Keratinocyte (primary cell): ENCODE results near the gene KHNYN. TPM values are rescaled to one million over a fixed set of nuclear protein-coding genes. Genes with fewer than 3 reads are reported as not detected.

Experiments
- DNase-seq: peaks from one replicate; pipeline ENCODE4 v3.0.0-alpha.2; 2011; ENCODE audit warnings: low read depth, missing footprints, low spot score
- FAIRE-seq: peaks from 2 replicates; lab custom pipeline; 2011; peaks lifted over from hg19 to GRCh38; lab: Jason Lieb, UNC
- H2AFZ ChIP-seq: 2 replicates; pipeline ENCODE4 v1.6.0; 2012; ENCODE audit warnings: low read length, control low read depth, inconsistent platforms; ENCODE audit not compliant: control insufficient read depth
- H3K27ac ChIP-seq: 2 replicates; pipeline ENCODE4 v1.5.1; 2011; ENCODE audit warnings: low read length; ENCODE audit not compliant: control insufficient read depth, insufficient read depth
- H3K27me3 ChIP-seq: 3 replicates; pipeline ENCODE4 v1.6.0; 2011; ENCODE audit warnings: low read length; ENCODE audit not compliant: control insufficient read depth, insufficient read depth; ENCODE audit errors: extremely low read depth
- H3K36me3 ChIP-seq, 2 experiments: 2 replicates in 1 of 2; 3 replicates in 1 of 2; pipeline ENCODE4 v1.5.1; 2011; ENCODE audit warnings: low read length in 2 of 2, mild to moderate bottlenecking in 1 of 2; ENCODE audit not compliant: control insufficient read depth in 2 of 2, insufficient read depth in 2 of 2; ENCODE audit errors: extremely low read depth in 1 of 2
- H3K4me1 ChIP-seq: 3 replicates; pipeline ENCODE4 v1.5.1; 2011; ENCODE audit warnings: low read length; ENCODE audit not compliant: control insufficient read depth, insufficient read depth; ENCODE audit errors: extremely low read depth
- H3K4me2 ChIP-seq: 3 replicates; pipeline ENCODE4 v1.6.0; 2011; ENCODE audit warnings: low read depth, low read length; ENCODE audit not compliant: control insufficient read depth, insufficient read depth; ENCODE audit errors: extremely low read depth
- H3K4me3 ChIP-seq, 3 experiments: fragments of 200-600 bp in 1 of 3; sonication (generic) in 1 of 3; 2 replicates in 2 of 3; 3 replicates in 1 of 3; pipeline ENCODE4 v1.5.1; 2011 to 2016; ENCODE audit warnings: low read length in 3 of 3, mild to moderate bottlenecking in 3 of 3, control low read depth in 2 of 3, inconsistent platforms in 1 of 3, low read depth in 1 of 3, mixed read lengths in 1 of 3, mixed run types in 1 of 3, moderate library complexity in 1 of 3; ENCODE audit not compliant: control insufficient read depth in 2 of 3, insufficient read depth in 2 of 3; ENCODE audit errors: extremely low read depth in 1 of 3
- H3K79me2 ChIP-seq: 2 replicates; pipeline ENCODE4 v1.6.0; 2012; ENCODE audit warnings: low read length; ENCODE audit not compliant: control insufficient read depth, insufficient read depth
- H3K9ac ChIP-seq: 3 replicates; pipeline ENCODE4 v1.6.0; 2011; ENCODE audit warnings: low read length; ENCODE audit not compliant: control insufficient read depth, insufficient read depth; ENCODE audit errors: extremely low read depth
- H3K9me1 ChIP-seq: 3 replicates; pipeline ENCODE4 v1.6.0; 2011; ENCODE audit warnings: low read length; ENCODE audit not compliant: control insufficient read depth, insufficient read depth; ENCODE audit errors: extremely low read depth
- H3K9me3 ChIP-seq: 2 replicates; pipeline ENCODE4 v1.5.1; 2012; ENCODE audit warnings: low read depth, low read length; ENCODE audit not compliant: control insufficient read depth
- H4K20me1 ChIP-seq: 3 replicates; pipeline ENCODE4 v1.6.0; 2011; ENCODE audit warnings: low read length; ENCODE audit not compliant: control insufficient read depth, insufficient read depth; ENCODE audit errors: extremely low read depth
- EZH2 ChIP-seq: IDR thresholded peaks from one replicate; pipeline ENCODE4 v1.6.1; 2012; ENCODE audit warnings: inconsistent platforms, mild to moderate bottlenecking, low read length, moderate library complexity
- dilution Hi-C: fragments of 300-500 bp; cut with MboI; formaldehyde crosslinking; loops from one replicate; pipeline ENCODE4 v1.7.0; 2020; ENCODE audit warnings: low sequenced_read_pairs; ENCODE audit not compliant: extremely low pct_ligation_motif_present
- polyA plus RNA-seq, 5 experiments: library from polyadenylated mRNA; depleted of rRNA in 3 of 5; stranded (reverse) in 3 of 5; stranded (forward) in 1 of 5; unstranded in 1 of 5; fragments of >200 nt; gene quantifications; 1 replicate in 1 of 5; 2 replicates in 3 of 5; 3 replicates in 1 of 5; pipeline versions ENCODE4 v1.2.1 to v1.2.3, GENCODE V29; 2011 to 2012; ENCODE audit warnings: missing spikeins in 2 of 5, low read depth in 1 of 5, low replicate concordance in 1 of 5
- TF ChIP-seq, protein P1 (sequence below), 3 experiments: IDR thresholded peaks in 1 of 3; conservative IDR thresholded peaks in 1 of 3; optimal IDR thresholded peaks in 1 of 3; 2 replicates in 2 of 3; 3 replicates in 1 of 3; pipeline versions ENCODE3 to v1.5.1; 2011; ENCODE audit warnings: low read length in 3 of 3, mild to moderate bottlenecking in 3 of 3, moderate library complexity in 2 of 3, control low read depth in 1 of 3, inconsistent platforms in 1 of 3; ENCODE audit not compliant: insufficient read depth in 2 of 3; ENCODE audit errors: extremely low read depth in 1 of 3

KHNYN gene
- polyA plus RNA-seq, 1 donor (not counting 4 experiments of a cell fraction or from before 2014, with no cell fraction given) = 26.0 TPM

GRCh38 chr14:24397639-24398292 lies 32.0 kb upstream of the KHNYN start:
- Histone ChIP-seq H3K4me3 (no peak overlapping the region), H3K9me3 (no peaks in the 10 kb centered on the region), H3K36me3 (no peaks in the 10 kb centered on the region), H4K20me1 (no peaks in the 10 kb centered on the region), H2AFZ (peak overlapping the region; percentile 49), H3K27me3 (no peaks in the 10 kb centered on the region), H3K79me2 (no peaks in the 10 kb centered on the region), H3K4me1 (peaks cover 39% of the 10 kb centered on the region), H3K9me1 (no peaks in the 10 kb centered on the region), H3K9ac (no peak overlapping the region), H3K27ac (no peak overlapping the region), H3K4me2 (no peak overlapping the region)
- dilution Hi-C loops = no loop called here
- DNase-seq (no peak), FAIRE-seq (peak; percentile 69)
- TF ChIP-seq, protein P1, sequence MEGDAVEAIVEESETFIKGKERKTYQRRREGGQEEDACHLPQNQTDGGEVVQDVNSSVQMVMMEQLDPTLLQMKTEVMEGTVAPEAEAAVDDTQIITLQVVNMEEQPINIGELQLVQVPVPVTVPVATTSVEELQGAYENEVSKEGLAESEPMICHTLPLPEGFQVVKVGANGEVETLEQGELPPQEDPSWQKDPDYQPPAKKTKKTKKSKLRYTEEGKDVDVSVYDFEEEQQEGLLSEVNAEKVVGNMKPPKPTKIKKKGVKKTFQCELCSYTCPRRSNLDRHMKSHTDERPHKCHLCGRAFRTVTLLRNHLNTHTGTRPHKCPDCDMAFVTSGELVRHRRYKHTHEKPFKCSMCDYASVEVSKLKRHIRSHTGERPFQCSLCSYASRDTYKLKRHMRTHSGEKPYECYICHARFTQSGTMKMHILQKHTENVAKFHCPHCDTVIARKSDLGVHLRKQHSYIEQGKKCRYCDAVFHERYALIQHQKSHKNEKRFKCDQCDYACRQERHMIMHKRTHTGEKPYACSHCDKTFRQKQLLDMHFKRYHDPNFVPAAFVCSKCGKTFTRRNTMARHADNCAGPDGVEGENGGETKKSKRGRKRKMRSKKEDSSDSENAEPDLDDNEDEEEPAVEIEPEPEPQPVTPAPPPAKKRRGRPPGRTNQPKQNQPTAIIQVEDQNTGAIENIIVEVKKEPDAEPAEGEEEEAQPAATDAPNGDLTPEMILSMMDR (optimal IDR thresholded peaks at IDR 0.05 in 1 of 3, IDR thresholded peaks at IDR 0.05 in 1 of 3, conservative IDR thresholded peaks at IDR 0.05 in 1 of 3; ENCODE audit: extremely low read depth in 1 of 3, insufficient read depth in 2 of 3, low read length in 3 of 3) = no peak
- TF ChIP-seq EZH2 = no peak

GRCh38 chr14:24398293-24398652 lies 31.5 kb upstream of the KHNYN start:
- Histone ChIP-seq H3K79me2 (no peaks in the 10 kb centered on the region), H3K9me1 (no peaks in the 10 kb centered on the region), H3K9me3 (no peaks in the 10 kb centered on the region), H3K4me2 (no peak overlapping the region), H3K36me3 (no peaks in the 10 kb centered on the region), H3K4me3 (no peak overlapping the region), H3K27ac (no peak overlapping the region), H2AFZ (no peak overlapping the region), H3K4me1 (peaks cover 40% of the 10 kb centered on the region), H3K9ac (no peak overlapping the region), H3K27me3 (no peaks in the 10 kb centered on the region), H4K20me1 (no peaks in the 10 kb centered on the region)
- no peak for FAIRE-seq
- no peak for DNase-seq
- dilution Hi-C loops = no loop called here
- TF ChIP-seq, protein P1 (optimal IDR thresholded peaks at IDR 0.05 in 1 of 3, IDR thresholded peaks at IDR 0.05 in 1 of 3, conservative IDR thresholded peaks at IDR 0.05 in 1 of 3; ENCODE audit: extremely low read depth in 1 of 3, insufficient read depth in 2 of 3, low read length in 3 of 3) = no peak
- TF ChIP-seq EZH2 = no peak
